Activated CD4-positive, alpha-beta T cell treated with anti-CD3 and anti-CD28 coated beads, Interleukin-10, Interleukin-2, amounts not matched to agents 100 ng/mL and 50 ng/mL, durations not matched to agents 16 hours and 8 hours (primary cell): Measurements from ENCODE around the gene MPI.
"Not testable (repeated sequence)": the region's sequence is repeated elsewhere in the genome, so short reads cannot be mapped to it uniquely, and the experiment has no call there.

Source experiments
- DNase-seq: peaks from one replicate; pipeline ENCODE4 v3.0.0-alpha.2; 2020

The MPI gene

DNA sequence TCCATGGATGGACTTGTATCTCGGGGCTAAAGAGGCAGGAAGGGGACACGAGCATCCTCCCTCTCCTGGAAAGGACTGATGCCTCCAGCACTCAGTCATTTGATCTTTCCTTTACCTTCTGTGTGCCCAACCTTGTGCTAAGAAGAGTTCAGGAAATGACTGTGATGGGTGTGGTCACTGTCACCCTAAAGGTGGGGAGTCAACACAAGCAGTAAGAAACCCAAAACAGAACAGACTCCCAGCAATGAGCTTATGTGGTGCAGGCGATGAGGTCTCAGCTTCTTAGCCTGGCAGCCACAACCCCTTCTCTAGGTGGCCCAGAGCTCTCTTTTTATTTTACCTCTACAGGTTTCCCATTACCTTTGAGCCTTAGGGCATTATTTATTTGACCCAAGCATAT, 3.8 kb downstream of the MPI start:
- peak; percentile 71 for DNase-seq

DNA sequence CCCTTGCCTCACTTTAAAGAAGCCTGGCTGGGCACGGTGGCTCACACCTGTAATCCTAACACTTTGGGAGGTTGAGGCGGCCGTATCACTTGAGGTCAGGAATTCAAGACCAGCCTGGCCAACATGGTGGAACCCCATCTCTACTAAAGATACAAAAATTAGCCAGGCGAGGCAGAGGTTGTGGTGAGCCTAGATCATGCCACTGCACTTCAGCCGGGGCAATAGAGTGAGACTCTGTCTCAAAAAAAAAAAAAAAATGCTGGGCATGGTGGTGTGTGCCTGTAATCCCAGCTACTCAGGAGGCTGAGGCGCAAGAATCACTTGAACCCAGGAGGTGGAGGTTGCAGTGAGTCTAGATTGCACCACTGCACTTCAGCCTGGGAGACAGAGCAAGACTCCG, 4.5 kb downstream of the MPI start:
- DNase-seq, result not testable (repeated sequence)

DNA sequence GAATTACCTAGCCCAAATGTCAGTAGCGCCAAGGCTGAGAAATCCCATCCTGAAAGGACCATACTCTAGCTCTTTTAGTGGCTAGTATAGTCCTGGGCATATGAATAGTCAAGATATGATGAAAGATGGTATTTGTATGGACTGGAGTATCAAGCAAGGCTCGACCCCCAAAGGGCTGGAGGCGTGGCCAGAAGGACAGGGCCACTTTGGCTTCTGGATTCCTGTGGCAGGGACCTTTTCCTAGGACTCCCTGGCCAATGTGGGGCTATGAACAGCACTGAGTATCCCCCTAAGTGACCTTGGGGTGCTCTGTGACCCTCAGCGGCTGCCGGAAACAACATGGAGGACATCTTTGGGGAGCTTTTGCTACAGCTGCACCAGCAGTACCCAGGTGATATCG, 6.0 kb downstream of the MPI start:
- no peak for DNase-seq

DNA sequence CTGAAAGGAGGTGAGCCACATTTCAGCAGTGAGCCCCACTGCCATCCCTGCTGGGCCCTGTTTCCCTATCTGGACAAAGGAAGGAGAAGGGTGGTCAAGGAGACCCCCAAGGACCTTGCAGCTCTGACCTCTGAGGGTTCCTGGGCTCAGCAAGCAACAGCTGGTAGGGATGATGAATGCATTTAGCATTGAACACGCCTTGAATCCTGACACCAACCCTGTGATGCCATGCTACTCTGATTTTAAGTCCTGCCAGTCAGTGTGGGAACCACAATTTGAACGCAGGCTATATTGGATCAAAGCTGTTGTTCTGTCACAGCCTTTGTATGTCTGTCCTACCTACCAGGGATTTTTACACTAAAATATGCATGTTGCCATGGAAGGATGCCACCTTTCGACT, 6.5 kb downstream of the MPI start:
- DNase-seq, result no peak

DNA sequence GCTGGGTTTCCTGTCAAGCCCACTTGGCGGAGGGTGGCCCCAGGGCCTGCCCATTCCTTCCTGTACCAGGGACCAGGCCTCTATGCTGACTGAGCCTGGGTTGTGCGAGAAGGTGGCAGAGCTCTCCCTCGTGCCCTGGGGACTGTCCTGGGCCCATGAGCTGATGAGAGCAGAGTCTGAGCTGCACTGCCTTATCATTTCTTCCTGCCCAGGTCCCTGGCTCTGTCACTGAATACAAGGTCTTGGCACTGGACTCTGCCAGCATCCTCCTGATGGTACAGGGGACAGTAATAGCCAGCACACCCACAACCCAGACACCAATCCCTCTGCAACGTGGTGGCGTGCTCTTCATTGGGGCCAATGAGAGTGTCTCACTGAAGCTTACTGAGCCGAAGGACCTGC, 7.5 kb downstream of the MPI start:
- DNase-seq, result no peak

DNA sequence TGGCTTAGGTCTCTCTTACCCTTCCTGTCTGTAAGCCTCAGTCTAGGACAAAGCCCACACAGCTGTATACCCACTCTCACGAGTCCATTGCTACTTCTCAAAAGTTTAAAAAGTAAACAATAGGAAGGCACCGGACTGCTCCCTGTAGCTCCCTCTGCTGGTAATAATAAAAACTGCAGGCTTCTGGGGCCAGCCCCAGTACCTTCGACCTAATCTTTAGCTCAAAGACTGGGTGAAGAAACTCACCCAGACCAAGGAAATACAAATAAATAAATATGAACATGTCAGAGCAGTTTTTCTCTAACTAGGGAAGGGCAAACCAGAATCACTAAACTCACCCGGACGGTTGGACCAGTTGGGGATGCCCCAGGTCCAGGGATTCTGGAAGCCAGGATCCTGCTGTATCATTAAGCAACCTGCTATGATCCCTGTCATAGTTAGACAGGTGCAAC, 11.8 kb downstream of the MPI start:
- peak; percentile 79 for DNase-seq

DNA sequence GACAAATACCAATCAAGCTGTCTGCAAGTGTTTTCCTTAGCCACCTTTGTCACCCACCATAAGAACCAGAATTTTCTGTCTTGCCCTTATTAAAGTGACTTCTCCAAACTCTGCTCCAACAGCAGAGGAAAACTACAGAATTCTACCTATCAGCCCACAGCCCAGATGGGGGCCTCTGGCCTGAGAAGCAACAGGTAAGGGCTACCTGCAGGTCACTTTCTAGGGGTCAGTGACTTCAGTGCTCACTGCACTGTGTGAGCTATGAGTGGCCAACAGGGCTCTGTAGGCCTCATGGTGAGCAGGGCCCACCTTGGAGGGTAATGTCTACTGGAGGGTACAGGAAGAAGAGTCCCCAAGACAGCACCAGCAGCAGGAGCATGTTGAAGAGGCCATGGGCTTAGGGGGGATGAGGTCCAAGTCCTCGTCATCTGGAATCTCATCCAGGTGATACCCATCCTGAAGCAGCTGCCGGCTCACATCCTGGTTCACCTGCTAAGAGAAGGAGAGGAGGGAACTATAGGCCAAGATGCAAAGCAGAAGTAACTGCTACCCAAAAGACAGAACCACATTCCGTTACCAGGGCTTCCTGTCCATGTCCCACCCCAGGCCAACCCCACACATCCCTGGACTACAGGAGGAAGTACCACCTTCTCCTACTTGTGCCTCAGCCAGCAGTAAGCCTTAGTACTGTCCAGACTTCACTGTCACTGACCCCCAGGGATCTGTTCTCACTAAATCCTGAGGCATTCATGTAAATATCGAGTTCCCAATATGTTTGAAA, 12.6 kb downstream of the MPI start:
- no peak for DNase-seq

DNA sequence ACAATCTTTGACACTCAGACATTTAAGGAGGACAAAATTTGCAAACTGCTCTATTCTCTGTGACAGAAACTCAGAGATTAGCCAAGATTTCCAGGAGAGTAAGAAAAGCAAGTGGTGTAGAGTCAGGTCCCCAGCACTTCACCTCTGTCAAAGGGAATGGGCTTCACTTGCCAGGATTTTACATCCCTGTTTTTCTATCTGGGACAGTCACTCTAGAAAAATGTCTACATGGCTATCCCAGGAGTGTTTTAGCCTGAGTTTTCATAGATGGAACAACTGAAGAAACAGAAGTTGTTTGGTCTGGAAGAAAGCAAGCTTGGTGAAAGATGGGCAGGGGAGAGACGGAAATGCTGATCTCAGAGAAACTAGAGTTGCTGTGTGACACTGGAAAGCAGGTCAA, 13.8 kb downstream of the MPI start:
- no peak for DNase-seq

DNA sequence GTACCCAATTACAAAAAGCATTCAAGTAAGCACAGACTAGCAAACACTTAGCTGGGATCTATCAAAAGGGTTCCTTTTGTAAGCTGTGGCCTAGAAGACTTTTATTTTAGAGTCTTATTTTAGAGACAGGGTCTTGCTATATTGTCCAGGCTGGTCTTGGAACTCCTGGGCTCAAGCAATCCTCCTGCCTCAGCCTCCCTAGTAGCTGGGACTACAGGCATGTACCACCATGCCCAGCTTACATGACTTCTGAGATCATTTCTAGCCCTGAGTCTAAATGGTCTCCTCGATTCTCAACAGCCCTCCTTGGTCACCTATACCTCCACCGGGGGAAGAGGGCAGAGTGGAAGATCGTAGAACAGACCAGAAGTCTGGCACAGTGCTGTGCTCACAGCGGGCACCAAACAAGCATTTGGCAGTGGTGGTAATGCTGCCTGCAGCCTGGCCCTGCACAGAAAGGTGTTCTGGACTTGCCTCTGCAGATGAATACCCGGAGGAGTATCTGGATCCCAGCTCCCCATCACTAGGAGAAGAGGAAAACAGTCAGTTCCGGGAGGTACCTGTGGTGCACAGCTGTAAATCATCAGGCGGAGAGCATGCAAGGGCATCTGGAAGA, 14.5 kb downstream of the MPI start:
- DNase-seq, result no peak

DNA sequence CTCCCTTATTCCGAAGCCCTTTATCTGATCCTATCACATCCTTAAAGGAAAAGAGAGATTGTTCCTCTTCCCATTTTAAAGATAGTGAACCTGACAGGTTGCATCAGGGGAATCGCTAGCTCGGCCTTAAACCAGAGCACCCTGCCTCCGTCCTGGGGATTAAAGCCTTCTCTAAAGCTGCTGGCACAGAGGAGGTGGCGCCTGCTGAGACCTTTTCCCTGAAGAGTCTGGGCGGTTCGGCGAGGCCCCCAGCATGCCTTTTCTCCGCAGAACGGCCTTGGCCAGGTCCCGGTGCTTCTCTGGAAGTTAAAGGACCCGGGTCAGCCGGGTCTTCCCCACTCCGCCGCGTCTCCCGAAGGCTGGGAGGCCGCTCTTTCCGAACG, 16.2 kb downstream of the MPI start:
- no peak for DNase-seq

DNA sequence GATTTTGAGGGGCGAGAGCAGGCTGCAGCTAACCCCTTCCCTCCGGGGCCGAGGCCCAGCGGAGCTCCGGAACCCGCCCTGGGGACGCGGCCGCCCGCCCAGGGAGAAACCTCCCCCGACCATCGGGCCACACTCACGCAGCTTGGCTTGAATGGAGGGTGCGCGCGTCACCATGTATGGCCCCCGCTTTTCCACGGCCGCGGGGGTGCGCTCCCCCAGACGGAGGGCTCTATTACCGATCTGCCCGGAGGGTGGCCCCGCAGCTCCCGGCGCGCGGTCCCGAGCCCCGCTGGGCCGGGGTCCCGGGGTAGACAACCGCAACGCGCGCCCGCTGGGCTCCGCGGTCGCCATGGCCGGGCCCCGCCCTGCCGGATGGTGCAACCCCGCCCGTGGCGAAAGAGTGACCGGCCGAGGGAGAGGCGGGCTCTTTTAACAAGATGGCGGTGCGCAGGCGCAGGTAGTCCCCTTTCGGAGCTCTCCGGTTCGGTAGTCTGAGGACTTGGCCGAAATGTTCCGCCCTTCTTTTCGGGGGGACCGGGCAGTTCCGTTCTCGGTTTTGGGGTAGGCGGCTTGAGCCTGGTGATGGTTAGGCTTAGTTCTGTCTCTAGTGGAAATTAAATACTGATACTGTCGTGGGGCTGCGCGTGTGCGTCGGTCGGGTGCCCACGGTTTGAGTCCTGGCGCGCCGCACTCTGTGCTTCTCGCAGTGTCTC, 16.8 kb downstream of the MPI start, which contains the start of gene FAM219B:
Gene FAM219B, minus strand, starts transcription at position 402 of the 713 bp plus-strand sequence. Its CDS starts 51 bp downstream, at position 351.
- peak; percentile 90 for DNase-seq

DNA sequence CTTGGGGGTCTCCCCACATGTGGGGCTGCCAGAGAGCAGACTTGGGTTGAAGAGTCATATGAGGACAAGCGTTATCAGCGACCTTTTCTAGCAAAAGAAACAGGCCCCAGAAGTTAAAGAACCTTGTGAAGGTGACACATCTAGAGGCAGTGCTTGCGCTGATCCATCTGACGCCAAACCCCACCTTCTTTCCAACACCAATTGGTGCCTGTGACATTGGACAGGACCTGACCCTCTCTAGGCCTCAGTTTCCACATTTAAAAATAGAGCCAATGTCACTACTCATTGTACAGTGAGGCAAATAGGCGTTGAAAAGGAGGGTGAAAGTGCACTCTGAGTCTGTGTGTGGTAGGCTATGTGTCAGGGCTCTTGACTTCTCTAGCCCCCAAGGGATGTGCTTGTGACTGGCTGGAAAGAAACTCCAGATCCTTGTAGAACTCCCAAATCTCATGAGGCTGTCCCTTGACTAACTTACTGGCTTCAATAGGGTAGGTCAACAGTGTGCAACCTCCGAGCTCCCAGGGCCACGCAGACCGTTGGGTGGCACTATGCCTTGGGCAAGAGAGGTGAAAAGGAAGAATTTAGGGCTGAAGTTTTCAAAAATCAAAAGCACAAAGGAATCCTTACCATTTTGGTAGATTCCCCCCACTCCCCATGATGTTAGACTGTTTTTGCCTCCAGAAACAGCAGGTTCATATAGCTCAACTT, 17.5 kb downstream of the MPI start:
- DNase-seq, result peak; percentile 17

DNA sequence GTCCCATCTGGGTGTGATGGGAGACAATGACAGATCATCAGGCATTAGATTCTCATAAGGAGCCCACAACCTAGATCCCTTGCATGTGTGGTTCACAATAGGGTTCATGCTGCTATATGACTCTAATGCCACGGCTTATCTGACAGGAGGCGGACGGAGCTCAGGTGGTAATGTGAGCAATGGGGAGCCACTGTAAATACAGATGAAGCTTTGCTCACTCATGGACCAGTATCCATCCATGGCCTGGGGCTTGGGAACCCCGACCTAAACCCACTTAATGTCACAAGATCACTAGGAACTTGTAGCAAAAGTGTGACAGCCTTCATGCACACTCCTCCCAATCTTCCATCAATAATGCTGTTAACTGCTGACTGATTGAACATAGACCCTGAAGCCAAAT, 18.8 kb downstream of the MPI start:
- DNase-seq, result no peak

DNA sequence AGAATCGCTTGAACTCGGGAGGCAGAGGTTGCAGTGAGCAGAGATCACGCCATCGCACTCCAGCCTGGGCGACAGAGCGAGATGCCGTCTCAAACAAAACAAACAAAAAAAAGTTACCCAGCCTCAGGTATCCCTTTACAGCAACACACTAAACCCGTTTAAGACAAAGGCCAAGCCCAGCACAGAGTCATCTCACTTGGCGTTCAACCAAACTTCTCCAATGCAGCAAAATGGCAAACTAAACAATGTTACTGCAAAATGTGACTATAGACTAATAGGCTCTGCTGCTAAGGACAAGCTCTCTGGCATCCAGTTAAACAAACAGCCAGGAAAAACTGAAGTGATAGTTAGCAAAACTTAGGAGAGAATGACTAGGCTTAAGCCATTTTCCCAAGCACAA, 23.2 kb downstream of the MPI start:
- DNase-seq, result no peak

DNA sequence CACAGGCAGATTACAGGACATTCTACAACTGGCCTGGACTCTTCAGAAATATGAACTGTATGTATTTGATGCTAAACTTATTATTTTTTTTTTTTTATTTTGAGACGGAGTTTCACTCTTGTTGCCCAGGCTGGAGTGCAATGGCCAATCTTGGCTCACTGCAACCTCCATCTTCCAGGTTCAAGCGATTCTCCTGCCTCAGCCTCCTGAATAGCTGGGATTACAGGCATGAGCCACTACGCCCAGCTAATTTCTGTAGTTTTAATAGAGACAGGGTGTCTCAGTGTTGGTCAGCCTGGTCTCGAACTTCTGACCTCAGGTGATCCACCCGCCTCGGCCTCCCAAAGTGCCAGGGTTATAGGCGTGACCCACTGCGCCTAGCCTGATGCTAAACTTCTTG, 24.0 kb downstream of the MPI start:
- not testable (repeated sequence) for DNase-seq

DNA sequence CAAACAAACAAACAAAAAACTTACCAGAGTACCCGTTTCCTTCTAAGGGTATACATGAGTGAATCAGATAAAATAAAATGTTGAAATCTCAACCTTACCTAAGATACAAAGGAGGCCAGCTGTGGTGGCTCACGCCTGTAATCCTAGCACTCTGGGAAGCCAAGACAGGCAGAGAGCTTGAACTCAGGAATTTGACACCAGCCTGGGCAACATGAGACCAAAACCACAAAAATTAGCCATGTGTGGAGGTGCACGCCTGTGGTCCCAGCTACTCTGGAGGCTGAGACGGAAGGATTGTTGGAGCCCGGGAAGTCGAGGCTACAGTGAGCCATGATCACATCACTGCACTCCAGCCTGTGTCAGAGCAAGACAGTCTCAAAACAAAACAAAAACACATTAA, 27.8 kb downstream of the MPI start:
- no peak for DNase-seq

DNA sequence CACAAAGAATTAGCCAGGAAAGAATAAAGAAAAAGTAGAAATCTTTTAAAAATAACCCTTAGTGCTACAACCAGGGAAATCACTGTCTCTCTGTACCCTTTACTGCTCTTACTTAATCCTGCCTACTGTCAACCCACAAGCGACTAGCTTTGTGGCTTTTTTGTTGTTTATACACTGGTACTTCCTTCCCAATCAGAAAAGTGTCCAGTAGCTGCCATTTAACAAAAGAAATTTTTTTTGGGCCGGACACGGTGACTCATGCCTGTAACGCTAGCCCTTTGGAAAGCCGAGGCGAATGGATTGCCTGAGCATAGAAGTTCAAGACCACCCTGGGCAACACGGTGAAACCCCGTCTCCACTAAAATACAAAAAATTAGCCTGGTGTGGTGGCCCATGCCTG, 30.6 kb downstream of the MPI start:
- DNase-seq, result no peak

DNA sequence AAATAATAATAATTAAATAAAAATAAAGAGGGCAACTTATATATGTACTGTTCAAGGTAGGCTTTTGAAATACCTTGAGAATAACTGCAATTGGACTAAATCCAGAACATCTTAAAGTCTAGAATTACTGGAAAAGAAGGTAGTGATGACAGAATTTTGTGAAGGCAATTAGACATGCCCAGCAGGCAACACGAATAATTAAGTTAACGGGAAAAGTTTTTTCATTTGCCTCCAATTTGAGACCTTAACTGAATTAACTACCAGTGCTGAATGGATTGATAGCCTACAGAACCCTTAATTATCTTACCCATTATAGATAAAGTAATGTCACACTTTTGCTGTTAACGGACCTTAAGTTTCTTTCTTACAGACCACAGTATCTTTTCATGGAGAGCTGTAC, 34.7 kb downstream of the MPI start:
- no peak for DNase-seq

DNA sequence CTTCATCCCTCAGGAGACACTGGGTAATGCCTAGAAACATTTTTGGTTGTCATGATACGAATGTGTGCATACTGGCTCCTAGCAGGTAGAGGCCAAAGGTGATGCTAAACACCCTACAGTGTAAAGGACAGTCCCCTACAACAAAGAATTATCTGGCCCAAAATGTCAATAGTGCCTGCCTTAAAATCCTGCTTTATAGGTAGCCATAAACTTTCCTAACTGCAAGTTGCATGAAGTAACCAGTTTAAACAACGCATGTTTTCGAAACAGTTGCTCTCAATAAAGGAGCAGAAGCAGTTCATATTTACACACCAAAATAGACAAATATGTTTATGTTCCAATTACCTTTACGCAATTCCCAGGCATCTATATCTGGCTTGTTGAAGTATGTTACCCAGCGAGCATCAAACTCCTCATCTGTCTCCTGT, 38.9 kb downstream of the MPI start:
- DNase-seq, result no peak

DNA sequence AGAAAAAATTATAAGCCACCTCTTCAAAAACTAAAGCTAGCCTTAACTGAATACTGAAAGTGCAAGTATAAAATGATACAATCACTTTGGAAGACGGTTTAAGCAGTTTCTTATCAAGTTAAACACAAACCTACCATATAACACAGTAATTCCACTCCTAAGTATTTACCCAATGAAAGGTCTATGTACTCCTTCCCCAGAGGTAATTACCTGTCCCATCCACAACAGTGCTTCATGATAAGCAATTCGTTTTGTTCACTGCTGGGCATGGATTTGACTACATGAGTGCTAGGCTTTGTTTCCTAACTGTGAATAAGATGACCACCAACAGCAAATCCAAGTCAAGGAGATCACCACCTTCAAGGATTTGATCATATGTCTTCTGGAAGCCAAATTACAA, 43.7 kb downstream of the MPI start:
- DNase-seq, result no peak

DNA sequence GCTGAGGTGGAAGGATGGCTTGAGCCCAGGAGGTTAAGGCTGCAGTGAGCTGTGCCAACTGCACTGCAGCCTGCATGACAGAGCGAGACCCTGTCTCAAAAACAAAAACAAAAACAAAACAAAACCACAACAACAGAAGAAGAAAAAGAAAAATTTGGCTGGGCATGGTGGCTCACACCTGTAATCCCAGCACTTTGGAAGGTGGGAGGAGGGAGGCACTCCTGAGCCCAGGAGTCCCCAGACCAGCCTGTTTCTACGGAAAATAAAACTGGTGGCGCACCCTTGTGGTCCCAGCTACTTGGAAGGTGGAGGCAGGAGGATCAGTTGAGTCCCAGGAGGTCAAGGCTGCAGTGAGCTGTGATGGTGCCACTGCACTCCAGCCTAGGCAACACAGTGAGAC, 45.4 kb downstream of the MPI start:
- DNase-seq, result not testable (repeated sequence)

DNA sequence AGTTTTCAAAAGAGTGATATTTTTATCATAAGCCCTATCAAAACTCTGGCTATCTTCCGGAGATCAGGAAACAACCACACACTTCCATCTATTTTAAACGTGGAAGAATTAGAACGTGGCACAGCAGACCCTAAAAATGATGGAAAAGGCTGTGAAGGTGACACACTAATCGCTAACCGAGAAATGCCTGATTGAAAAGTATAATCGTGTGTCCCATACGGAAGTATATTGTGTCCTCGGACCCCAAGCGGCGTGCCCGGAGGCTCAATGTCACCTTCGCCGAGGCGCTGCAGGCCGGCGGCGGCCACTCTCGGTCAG, 47.4 kb downstream of the MPI start:
- no peak for DNase-seq

DNA sequence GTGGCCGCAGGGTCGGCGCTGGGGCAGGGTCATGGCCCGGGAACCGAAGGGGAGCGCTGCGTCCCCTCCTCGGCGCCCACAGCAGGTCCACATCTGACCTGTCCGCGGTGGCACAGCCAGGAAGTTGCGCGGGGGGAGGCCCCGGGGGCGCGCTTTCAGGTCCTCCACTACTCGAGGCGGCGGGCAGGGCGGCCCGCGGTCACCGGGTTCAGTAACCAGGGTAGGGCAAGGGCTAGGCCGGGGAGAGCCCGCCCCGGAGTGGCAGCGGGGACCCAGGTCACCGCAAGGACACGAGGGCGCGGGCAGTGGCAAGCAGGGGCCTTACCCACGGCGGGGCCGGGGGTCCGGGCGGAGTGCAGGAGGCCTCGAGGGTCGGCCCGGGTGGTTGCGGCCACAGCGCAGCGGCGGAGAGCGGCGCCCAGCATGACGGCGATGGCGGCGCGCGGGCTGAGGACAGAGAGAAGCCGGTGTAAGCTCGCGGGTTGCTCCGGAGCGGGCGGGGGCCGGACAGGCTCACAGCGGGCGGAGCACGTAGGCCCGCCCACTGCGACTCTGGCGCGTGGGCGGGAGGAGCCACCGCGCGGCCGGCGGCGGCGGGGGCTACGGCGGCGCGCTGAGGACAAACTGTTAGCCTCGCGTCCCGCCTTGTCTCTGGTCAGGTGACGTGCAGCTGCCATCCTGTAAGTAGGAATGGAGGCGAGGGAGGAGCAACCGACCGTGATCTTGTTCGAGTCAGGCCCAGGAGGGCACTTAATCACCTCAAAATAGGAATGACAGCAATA, 47.9 kb downstream of the MPI start, which contains the start of gene COX5A:
Gene COX5A, minus strand, starts transcription at position 484 of the 782 bp plus-strand sequence. Its CDS starts 59 bp downstream, at position 425.
- peak; percentile 96 for DNase-seq
